ENCODE measurements around the gene GPR63.

GPR63 gene

GRCh38 chr6:96762599-96762998 lies 74.7 kb downstream of the GPR63 start:
- Mint-ChIP-seq H3K9me3 (no peaks in the 10 kb centered on the region), H3K27ac (no peak overlapping the region), H3K4me3 (no peak overlapping the region), H3K4me1 (peaks cover 5% of the 10 kb centered on the region), H3K36me3 (ENCODE audit: low read depth) (no peaks in the 10 kb centered on the region), H3K27me3 (ENCODE audit: low read depth, poor library complexity) (peaks cover 5% of the 10 kb centered on the region)
- no peak for TF ChIP-seq CTCF (IDR thresholded peaks at IDR 0.05)
- DNase-seq: no peak

GRCh38 chr6:96761794-96762193 lies 75.5 kb downstream of the GPR63 start:
- no peak overlapping the region for H3K4me3 Mint-ChIP-seq
- no peak for TF ChIP-seq CTCF (IDR thresholded peaks at IDR 0.05)
- DNase-seq: no peak
- peaks cover 5% of the 10 kb centered on the region for H3K27me3 Mint-ChIP-seq (ENCODE audit: low read depth, poor library complexity)
- H3K9me3 Mint-ChIP-seq: no peaks in the 10 kb centered on the region
- H3K27ac Mint-ChIP-seq: no peak overlapping the region
- H3K4me1 Mint-ChIP-seq: peaks cover 5% of the 10 kb centered on the region
- H3K36me3 Mint-ChIP-seq (ENCODE audit: low read depth): no peaks in the 10 kb centered on the region

GRCh38 chr6:96760153-96760687 lies 77.1 kb downstream of the GPR63 start:
- Mint-ChIP-seq H3K9me3 (no peaks in the 10 kb centered on the region), H3K36me3 (ENCODE audit: low read depth) (no peaks in the 10 kb centered on the region), H3K4me1 (peaks cover 5% of the 10 kb centered on the region), H3K27me3 (ENCODE audit: low read depth, poor library complexity) (peaks cover 5% of the 10 kb centered on the region), H3K4me3 (no peak overlapping the region), H3K27ac (no peak overlapping the region)
- no peak for DNase-seq
- TF ChIP-seq CTCF (IDR thresholded peaks at IDR 0.05): no peak

GRCh38 chr6:96755096-96755495 lies 82.2 kb downstream of the GPR63 start:
- Mint-ChIP-seq H3K27ac (no peak overlapping the region), H3K9me3 (no peaks in the 10 kb centered on the region), H3K27me3 (ENCODE audit: low read depth, poor library complexity) (peaks cover 3% of the 10 kb centered on the region), H3K36me3 (ENCODE audit: low read depth) (no peaks in the 10 kb centered on the region), H3K4me3 (no peak overlapping the region), H3K4me1 (no peaks in the 10 kb centered on the region)
- no peak for DNase-seq
- no peak for TF ChIP-seq CTCF (IDR thresholded peaks at IDR 0.05)

GRCh38 chr6:96749891-96750290 lies 87.4 kb downstream of the GPR63 start:
- TF ChIP-seq CTCF (IDR thresholded peaks at IDR 0.05): no peak
- DNase-seq: no peak
- Mint-ChIP-seq H3K4me3 (no peak overlapping the region), H3K27ac (no peak overlapping the region), H3K4me1 (no peaks in the 10 kb centered on the region), H3K36me3 (ENCODE audit: low read depth) (no peaks in the 10 kb centered on the region), H3K27me3 (ENCODE audit: low read depth, poor library complexity) (peaks cover 6% of the 10 kb centered on the region), H3K9me3 (no peaks in the 10 kb centered on the region)
